ENCODE results near the gene RSPRY1. TPM values are rescaled to one million over a fixed set of nuclear protein-coding genes. Genes with fewer than 3 reads are reported as not detected.
"Not testable (repeated sequence)": the region's sequence is repeated elsewhere in the genome, so short reads cannot be mapped to it uniquely, and the experiment has no call there.

RSPRY1 gene
- total RNA-seq, 1 donor from 2014 or later: 36.5 TPM

DNA sequence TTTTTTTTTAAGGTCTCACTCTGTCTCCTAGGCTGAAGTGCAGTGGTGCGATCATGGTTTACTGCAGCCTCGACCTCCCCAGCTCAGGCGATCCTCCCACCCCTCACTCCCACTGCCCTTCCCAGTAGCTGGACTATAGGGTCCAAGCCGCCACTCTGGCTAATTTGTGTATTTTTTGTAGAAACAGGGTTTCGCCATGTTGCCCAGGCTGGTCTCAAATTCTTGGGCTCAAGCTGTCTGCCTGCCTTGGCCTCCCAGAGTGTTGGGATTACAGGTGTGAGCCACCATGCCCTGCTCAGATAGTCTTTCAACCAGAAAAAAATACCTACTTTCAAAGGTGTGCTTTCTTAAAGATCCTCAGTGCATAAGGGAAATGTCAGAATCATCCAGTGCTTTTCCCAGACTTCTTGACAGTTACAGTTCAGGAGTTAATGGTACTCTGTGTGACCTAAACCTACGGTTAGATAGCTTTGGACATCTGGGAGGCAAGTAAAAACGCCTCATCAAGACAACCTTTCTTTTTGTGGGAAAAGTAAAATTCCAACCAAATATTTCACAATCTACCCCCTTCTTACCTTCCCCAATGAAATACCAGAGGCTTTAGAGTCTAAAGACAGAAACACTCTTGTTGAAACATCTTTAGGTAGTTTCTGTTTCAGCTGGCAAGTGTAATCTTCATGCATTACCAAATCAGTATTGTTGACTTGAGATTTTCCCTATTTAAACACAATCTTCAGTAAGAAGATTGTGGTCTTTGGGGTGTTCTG lies 6.8 kb downstream of the RSPRY1 start:
- Histone ChIP-seq H3K4me3 (ENCODE audit: low read length in 3 of 3) (no peak overlapping the region), H3K27me3 (ENCODE audit: control insufficient read depth in 3 of 3, insufficient read depth in 3 of 3, low read length in 3 of 3) (no peaks in the 10 kb centered on the region), H3K27ac (ENCODE audit: low read depth, low read length) (no peak overlapping the region), H3K4me1 (ENCODE audit: control insufficient read depth in 3 of 3, insufficient read depth in 3 of 3, low read length in 3 of 3) (peaks cover under 1 to 8% (median 7%) of the 10 kb centered on the region in 3 donors), H3K9me3 (ENCODE audit: control insufficient read depth in 3 of 3, low read length in 3 of 3) (no peaks in the 10 kb centered on the region), H3K9ac (ENCODE audit: low read depth in 1 of 3, low read length in 3 of 3) (no peak overlapping the region), H3K36me3 (ENCODE audit: control insufficient read depth in 3 of 3, insufficient read depth in 3 of 3, low read length in 3 of 3) (no peaks in the 10 kb centered on the region)

DNA sequence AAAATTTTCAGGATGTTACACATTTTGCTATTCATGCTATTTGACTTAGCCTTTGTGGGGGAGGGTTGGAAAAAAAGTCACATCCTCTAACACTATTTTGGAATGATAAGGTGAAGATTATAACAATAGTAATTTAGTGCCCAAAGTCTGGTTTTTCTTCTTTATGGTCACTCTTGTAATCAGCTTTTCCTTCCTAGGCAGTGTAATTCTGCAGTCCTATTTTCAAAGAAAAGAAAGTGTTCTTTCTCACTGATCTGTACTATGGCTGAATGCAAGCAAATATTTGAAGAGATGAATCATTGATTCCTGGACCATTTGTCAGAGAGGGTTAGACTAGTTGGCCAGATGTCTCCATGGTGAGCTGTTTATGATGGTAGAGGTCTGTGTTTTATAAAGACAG lies 8.4 kb downstream of the RSPRY1 start:
- H3K9ac ChIP-seq (ENCODE audit: low read depth in 1 of 3, low read length in 3 of 3): no peak overlapping the region
- H3K27ac ChIP-seq (ENCODE audit: low read depth, low read length): no peak overlapping the region
- peaks cover 0 to 1% (median 0%) of the 10 kb centered on the region in 3 donors for H3K36me3 ChIP-seq (ENCODE audit: control insufficient read depth in 3 of 3, insufficient read depth in 3 of 3, low read length in 3 of 3)
- no peaks in the 10 kb centered on the region for H3K27me3 ChIP-seq (ENCODE audit: control insufficient read depth in 3 of 3, insufficient read depth in 3 of 3, low read length in 3 of 3)
- no peaks in the 10 kb centered on the region for H3K9me3 ChIP-seq (ENCODE audit: control insufficient read depth in 3 of 3, low read length in 3 of 3)
- H3K4me1 ChIP-seq (ENCODE audit: control insufficient read depth in 3 of 3, insufficient read depth in 3 of 3, low read length in 3 of 3): peaks cover 0 to 6% (median 0%) of the 10 kb centered on the region in 3 donors
- no peak overlapping the region for H3K4me3 ChIP-seq (ENCODE audit: low read length in 3 of 3)

GRCh38 chr16:57196286-57196685 lies 10.2 kb downstream of the RSPRY1 start:
- H3K4me3 ChIP-seq (ENCODE audit: low read length in 3 of 3): no peak overlapping the region
- no peak overlapping the region for H3K27ac ChIP-seq (ENCODE audit: low read depth, low read length)
- H3K9me3 ChIP-seq (ENCODE audit: control insufficient read depth in 3 of 3, low read length in 3 of 3): no peaks in the 10 kb centered on the region
- no peak overlapping the region for H3K9ac ChIP-seq (ENCODE audit: low read depth in 1 of 3, low read length in 3 of 3)
- H3K4me1 ChIP-seq (ENCODE audit: control insufficient read depth in 3 of 3, insufficient read depth in 3 of 3, low read length in 3 of 3): peaks cover 0 to 2% (median 0%) of the 10 kb centered on the region in 3 donors
- no peaks in the 10 kb centered on the region for H3K27me3 ChIP-seq (ENCODE audit: control insufficient read depth in 3 of 3, insufficient read depth in 3 of 3, low read length in 3 of 3)
- peaks cover 0 to 1% (median 0%) of the 10 kb centered on the region in 3 donors for H3K36me3 ChIP-seq (ENCODE audit: control insufficient read depth in 3 of 3, insufficient read depth in 3 of 3, low read length in 3 of 3)

- Histone ChIP-seq H3K9ac (ENCODE audit: low read depth in 1 of 3, low read length in 3 of 3) (no peak overlapping the region), H3K27me3 (ENCODE audit: control insufficient read depth in 3 of 3, insufficient read depth in 3 of 3, low read length in 3 of 3) (no peaks in the 10 kb centered on the region), H3K27ac (ENCODE audit: low read depth, low read length) (no peak overlapping the region), H3K4me1 (ENCODE audit: control insufficient read depth in 3 of 3, insufficient read depth in 3 of 3, low read length in 3 of 3) (no peaks in the 10 kb centered on the region), H3K36me3 (ENCODE audit: control insufficient read depth in 3 of 3, insufficient read depth in 3 of 3, low read length in 3 of 3) (peaks cover 0 to 1% (median 0%) of the 10 kb centered on the region in 3 donors), H3K4me3 (ENCODE audit: low read length in 3 of 3) (no peak overlapping the region), H3K9me3 (ENCODE audit: control insufficient read depth in 3 of 3, low read length in 3 of 3) (no peaks in the 10 kb centered on the region)
These were observed 10.6 kb downstream of the RSPRY1 start for GRCh38 chr16:57196753-57197152.

- peaks cover 8 to 11% (median 10%) of the 10 kb centered on the region in 3 donors for H3K36me3 ChIP-seq (ENCODE audit: control insufficient read depth in 3 of 3, insufficient read depth in 3 of 3, low read length in 3 of 3)
- not testable (repeated sequence) for H3K27ac ChIP-seq (ENCODE audit: low read depth, low read length); H3K9ac ChIP-seq (ENCODE audit: low read depth in 1 of 3, low read length in 3 of 3); H3K9me3 ChIP-seq (ENCODE audit: control insufficient read depth in 3 of 3, low read length in 3 of 3); H3K4me1 ChIP-seq (ENCODE audit: control insufficient read depth in 3 of 3, insufficient read depth in 3 of 3, low read length in 3 of 3); H3K27me3 ChIP-seq (ENCODE audit: control insufficient read depth in 3 of 3, insufficient read depth in 3 of 3, low read length in 3 of 3); H3K4me3 ChIP-seq (ENCODE audit: low read length in 3 of 3)
These were observed 14.2 kb downstream of the RSPRY1 start for GRCh38 chr16:57200321-57200720.

DNA sequence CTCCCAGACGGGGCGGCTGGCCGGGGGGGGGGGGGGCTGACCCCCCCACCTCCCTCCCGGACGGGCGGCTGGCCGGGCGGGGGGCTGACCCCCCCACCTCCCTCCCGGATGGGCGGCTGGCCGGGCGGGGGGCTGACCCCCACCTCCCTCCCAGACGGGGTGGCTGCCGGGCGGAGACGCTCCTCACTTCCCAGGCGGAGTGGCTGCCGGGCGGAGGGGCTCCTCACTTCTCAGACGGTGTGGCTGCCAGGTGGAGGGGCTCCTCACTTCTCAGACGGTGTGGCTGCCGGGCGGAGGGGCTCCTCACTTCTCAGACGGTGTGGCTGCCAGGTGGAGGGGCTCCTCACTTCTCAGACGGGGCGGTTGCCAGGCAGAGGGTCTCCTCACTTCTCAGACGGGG lies 14.8 kb downstream of the RSPRY1 start:
- not testable (repeated sequence) for H3K4me1 ChIP-seq (ENCODE audit: control insufficient read depth in 3 of 3, insufficient read depth in 3 of 3, low read length in 3 of 3); H3K27me3 ChIP-seq (ENCODE audit: control insufficient read depth in 3 of 3, insufficient read depth in 3 of 3, low read length in 3 of 3); H3K9ac ChIP-seq (ENCODE audit: low read depth in 1 of 3, low read length in 3 of 3)

GRCh38 chr16:57202095-57202886 lies 16.2 kb downstream of the RSPRY1 start:
- Histone ChIP-seq H3K4me3 (ENCODE audit: low read length in 3 of 3) (no peak overlapping the region), H3K27ac (ENCODE audit: low read depth, low read length) (no peak overlapping the region), H3K36me3 (ENCODE audit: control insufficient read depth in 3 of 3, insufficient read depth in 3 of 3, low read length in 3 of 3) (peaks cover 14 to 22% (median 15%) of the 10 kb centered on the region in 3 donors), H3K27me3 (ENCODE audit: control insufficient read depth in 3 of 3, insufficient read depth in 3 of 3, low read length in 3 of 3) (no peaks in the 10 kb centered on the region), H3K9me3 (ENCODE audit: control insufficient read depth in 3 of 3, low read length in 3 of 3) (no peaks in the 10 kb centered on the region), H3K9ac (ENCODE audit: low read depth in 1 of 3, low read length in 3 of 3) (no peak overlapping the region), H3K4me1 (ENCODE audit: control insufficient read depth in 3 of 3, insufficient read depth in 3 of 3, low read length in 3 of 3) (no peaks in the 10 kb centered on the region)

More for the DNA sequence above, 14.8 kb downstream of the RSPRY1 start:
- H3K27ac ChIP-seq (ENCODE audit: low read depth, low read length); H3K4me3 ChIP-seq (ENCODE audit: low read length in 3 of 3); H3K9me3 ChIP-seq (ENCODE audit: control insufficient read depth in 3 of 3, low read length in 3 of 3): not testable (repeated sequence)
- H3K36me3 ChIP-seq (ENCODE audit: control insufficient read depth in 3 of 3, insufficient read depth in 3 of 3, low read length in 3 of 3): peaks cover 12 to 17% (median 14%) of the 10 kb centered on the region in 3 donors

DNA sequence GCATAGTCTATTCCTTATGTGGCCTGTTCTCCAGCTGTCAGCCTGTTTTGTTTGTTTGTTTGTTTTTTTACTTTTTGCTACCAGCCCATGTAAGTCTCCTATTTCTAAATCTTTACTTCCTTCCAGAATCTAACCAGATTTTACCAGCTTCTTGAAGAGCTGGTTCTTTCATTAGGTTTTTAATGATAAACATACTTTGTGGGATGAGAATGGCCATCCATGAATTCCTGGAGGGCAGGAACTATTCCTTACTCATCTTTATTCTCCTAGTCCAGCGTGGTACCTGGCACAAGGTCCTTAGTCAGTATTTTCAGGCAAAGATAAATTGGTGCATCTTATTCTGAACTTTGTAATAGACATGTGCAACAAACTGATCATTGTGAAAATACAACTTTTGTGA lies 17.3 kb downstream of the RSPRY1 start:
- Histone ChIP-seq H3K27me3 (ENCODE audit: control insufficient read depth in 3 of 3, insufficient read depth in 3 of 3, low read length in 3 of 3) (no peaks in the 10 kb centered on the region), H3K9me3 (ENCODE audit: control insufficient read depth in 3 of 3, low read length in 3 of 3) (no peaks in the 10 kb centered on the region), H3K9ac (ENCODE audit: low read depth in 1 of 3, low read length in 3 of 3) (no peak overlapping the region), H3K27ac (ENCODE audit: low read depth, low read length) (no peak overlapping the region), H3K4me1 (ENCODE audit: control insufficient read depth in 3 of 3, insufficient read depth in 3 of 3, low read length in 3 of 3) (no peaks in the 10 kb centered on the region), H3K36me3 (ENCODE audit: control insufficient read depth in 3 of 3, insufficient read depth in 3 of 3, low read length in 3 of 3) (peaks cover 17 to 29% (median 21%) of the 10 kb centered on the region in 3 donors), H3K4me3 (ENCODE audit: low read length in 3 of 3) (no peak overlapping the region)

- peaks cover 17 to 29% (median 25%) of the 10 kb centered on the region in 3 donors for H3K36me3 ChIP-seq (ENCODE audit: control insufficient read depth in 3 of 3, insufficient read depth in 3 of 3, low read length in 3 of 3)
- no peak overlapping the region for H3K9ac ChIP-seq (ENCODE audit: low read depth in 1 of 3, low read length in 3 of 3)
- no peaks in the 10 kb centered on the region for H3K4me1 ChIP-seq (ENCODE audit: control insufficient read depth in 3 of 3, insufficient read depth in 3 of 3, low read length in 3 of 3)
- H3K27me3 ChIP-seq (ENCODE audit: control insufficient read depth in 3 of 3, insufficient read depth in 3 of 3, low read length in 3 of 3): no peaks in the 10 kb centered on the region
- no peak overlapping the region for H3K4me3 ChIP-seq (ENCODE audit: low read length in 3 of 3)
- H3K9me3 ChIP-seq (ENCODE audit: control insufficient read depth in 3 of 3, low read length in 3 of 3): no peaks in the 10 kb centered on the region
- H3K27ac ChIP-seq (ENCODE audit: low read depth, low read length): no peak overlapping the region
These were observed 18.5 kb downstream of the RSPRY1 start for GRCh38 chr16:57204675-57205074.

DNA sequence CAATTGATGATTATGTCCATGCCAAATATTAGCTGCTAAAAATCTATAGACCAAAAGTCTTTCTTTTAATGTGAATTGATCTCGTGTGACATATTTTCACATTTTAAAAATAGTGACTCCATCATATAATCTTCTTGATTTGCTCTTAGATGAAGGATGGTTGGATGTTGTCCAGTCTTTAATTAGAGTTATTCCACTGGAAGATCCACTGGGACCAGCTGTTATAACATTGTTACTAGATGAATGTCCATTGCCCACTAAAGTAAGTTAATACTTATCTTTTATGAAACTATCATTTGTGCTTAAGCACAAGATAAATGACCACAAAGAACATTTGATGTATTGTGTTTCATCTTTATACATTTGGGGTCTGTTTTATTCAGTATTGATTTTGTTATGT lies 22.8 kb downstream of the RSPRY1 start:
- H3K4me3 ChIP-seq (ENCODE audit: low read length in 3 of 3): no peak overlapping the region
- no peaks in the 10 kb centered on the region for H3K9me3 ChIP-seq (ENCODE audit: control insufficient read depth in 3 of 3, low read length in 3 of 3)
- no peak overlapping the region for H3K27ac ChIP-seq (ENCODE audit: low read depth, low read length)
- no peaks in the 10 kb centered on the region for H3K4me1 ChIP-seq (ENCODE audit: control insufficient read depth in 3 of 3, insufficient read depth in 3 of 3, low read length in 3 of 3)
- H3K27me3 ChIP-seq (ENCODE audit: control insufficient read depth in 3 of 3, insufficient read depth in 3 of 3, low read length in 3 of 3): no peaks in the 10 kb centered on the region
- no peak overlapping the region for H3K9ac ChIP-seq (ENCODE audit: low read depth in 1 of 3, low read length in 3 of 3)
- peaks cover 23 to 45% (median 43%) of the 10 kb centered on the region in 3 donors for H3K36me3 ChIP-seq (ENCODE audit: control insufficient read depth in 3 of 3, insufficient read depth in 3 of 3, low read length in 3 of 3)

All from skeletal muscle tissue (tissue), 4 donors.